ENCODE measurements around the gene TADA3.
"Not testable (repeated sequence)": the region's sequence is repeated elsewhere in the genome, so short reads cannot be mapped to it uniquely, and the experiment has no call there.

Gene TADA3

GRCh38 chr3:9783954-9784353 is 8.3 kb downstream of the TADA3 start:
- intact Hi-C loops (cut with micrococcal nuclease): no loop called here
- Mint-ChIP-seq H3K36me3 (ENCODE audit: low read depth) (peaks cover 85% of the 10 kb centered on the region), H3K9me3 (no peaks in the 10 kb centered on the region), H3K27me3 (no peaks in the 10 kb centered on the region), H3K27ac (no peak overlapping the region), H3K4me1 (ENCODE audit: low read depth) (peaks cover 45% of the 10 kb centered on the region), H3K4me3 (no peak overlapping the region)

DNA sequence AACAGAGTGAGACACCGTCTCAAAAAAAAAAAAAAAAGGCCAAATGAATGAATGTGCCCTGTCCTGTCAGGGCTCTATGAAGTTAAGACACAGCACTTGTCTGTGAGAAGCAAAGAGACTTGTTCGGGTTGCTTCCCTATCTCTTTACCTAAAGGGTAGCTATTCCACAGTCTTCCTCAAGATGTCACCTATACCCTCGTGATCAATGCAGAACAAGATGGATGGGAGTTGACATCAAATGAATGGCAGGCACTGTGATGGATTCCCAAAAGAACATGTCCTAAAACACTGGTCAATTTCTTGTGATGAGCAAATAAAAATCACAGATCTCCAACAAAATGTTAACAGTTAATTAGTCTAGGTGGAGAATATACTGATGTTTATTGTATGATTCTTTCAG is 9.5 kb downstream of the TADA3 start:
- Mint-ChIP-seq H3K27me3 (no peaks in the 10 kb centered on the region), H3K4me3 (no peak overlapping the region), H3K27ac (peak overlapping the region; percentile 99), H3K9me3 (no peaks in the 10 kb centered on the region), H3K4me1 (ENCODE audit: low read depth) (peaks cover 55% of the 10 kb centered on the region), H3K36me3 (ENCODE audit: low read depth) (peaks cover 74% of the 10 kb centered on the region)
- intact Hi-C loops (cut with micrococcal nuclease): no loop called here

- H3K27ac Mint-ChIP-seq: peak overlapping the region; percentile 99
- H3K27me3 Mint-ChIP-seq: no peaks in the 10 kb centered on the region
- peaks cover 58% of the 10 kb centered on the region for H3K4me1 Mint-ChIP-seq (ENCODE audit: low read depth)
- H3K9me3 Mint-ChIP-seq: no peaks in the 10 kb centered on the region
- intact Hi-C loops (cut with micrococcal nuclease): no loop called here
- H3K36me3 Mint-ChIP-seq (ENCODE audit: low read depth): peaks cover 67% of the 10 kb centered on the region
- no peak overlapping the region for H3K4me3 Mint-ChIP-seq
Measured at GRCh38 chr3:9781978-9782603, 10.2 kb downstream of the TADA3 start.

DNA sequence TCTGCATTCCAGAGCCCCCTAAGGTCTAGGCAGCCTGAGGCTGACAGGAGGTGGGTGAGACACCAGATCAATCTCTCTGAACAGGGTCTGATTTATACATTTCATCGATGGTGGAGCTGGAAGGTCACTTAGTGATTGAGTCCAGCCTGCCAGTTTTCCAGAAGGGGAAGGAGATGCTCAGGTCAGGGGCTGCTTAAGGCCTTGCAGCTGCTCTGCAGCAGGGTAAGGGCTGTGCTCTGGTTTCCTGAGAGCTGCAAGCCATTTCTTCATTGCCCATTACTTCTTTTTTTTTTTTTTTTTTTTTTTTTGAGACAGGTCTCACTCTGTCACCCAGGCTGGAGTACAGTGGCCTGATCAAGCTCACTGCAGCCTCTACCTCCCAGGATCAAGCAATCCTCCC is 10.7 kb downstream of the TADA3 start:
- H3K36me3 Mint-ChIP-seq (ENCODE audit: low read depth): peaks cover 61% of the 10 kb centered on the region
- no peaks in the 10 kb centered on the region for H3K27me3 Mint-ChIP-seq
- H3K27ac Mint-ChIP-seq: peak overlapping the region; percentile 99
- H3K4me1 Mint-ChIP-seq (ENCODE audit: low read depth): peaks cover 64% of the 10 kb centered on the region
- no peak overlapping the region for H3K4me3 Mint-ChIP-seq
- no peaks in the 10 kb centered on the region for H3K9me3 Mint-ChIP-seq
- intact Hi-C loops (cut with micrococcal nuclease): no loop called here

DNA sequence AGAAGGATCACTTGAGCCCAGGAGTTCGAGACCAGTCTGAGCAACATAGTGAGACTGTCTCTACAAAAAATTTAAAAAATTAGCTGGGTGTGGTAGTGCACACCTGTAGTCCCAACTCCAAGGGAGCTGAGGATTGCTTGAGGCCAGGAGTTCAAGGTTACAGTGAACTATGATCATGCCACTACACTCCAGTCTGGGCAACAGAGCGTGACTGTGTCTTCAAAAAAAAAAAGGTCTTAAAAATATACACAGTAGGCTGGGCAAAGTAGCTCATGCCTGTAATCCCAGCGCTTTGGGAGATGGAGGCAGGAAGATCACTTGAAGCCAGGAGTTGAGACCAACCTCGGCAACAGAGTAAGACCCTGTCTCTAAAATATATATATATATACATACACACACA is 11.4 kb downstream of the TADA3 start:
- Mint-ChIP-seq H3K27me3 (no peaks in the 10 kb centered on the region), H3K27ac (peak overlapping the region; percentile 99), H3K4me3 (no peak overlapping the region), H3K4me1 (ENCODE audit: low read depth) (peaks cover 70% of the 10 kb centered on the region), H3K9me3 (no peaks in the 10 kb centered on the region), H3K36me3 (ENCODE audit: low read depth) (peaks cover 55% of the 10 kb centered on the region)
- intact Hi-C loops (cut with micrococcal nuclease): no loop called here

DNA sequence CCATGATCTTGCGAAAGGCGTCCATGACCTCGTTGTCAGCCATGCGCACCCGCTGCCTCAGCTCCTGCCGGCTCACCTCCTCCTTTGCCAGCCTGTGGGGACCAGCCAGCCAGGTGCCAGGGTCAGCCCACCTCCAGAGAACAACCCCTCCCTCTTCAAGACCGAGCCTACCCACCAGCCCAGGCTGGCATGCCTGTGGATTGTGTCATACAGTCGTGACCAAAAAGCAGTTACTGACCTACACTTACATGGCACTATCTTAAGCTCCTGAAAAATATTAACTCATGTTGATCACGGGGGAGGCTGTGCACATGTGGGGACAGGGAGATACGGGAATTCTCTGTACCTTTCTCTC is 11.8 kb downstream of the TADA3 start:
- Mint-ChIP-seq H3K36me3 (ENCODE audit: low read depth) (peaks cover 50% of the 10 kb centered on the region), H3K4me3 (peak overlapping the region; percentile 6), H3K9me3 (no peaks in the 10 kb centered on the region), H3K4me1 (ENCODE audit: low read depth) (peaks cover 72% of the 10 kb centered on the region), H3K27me3 (no peaks in the 10 kb centered on the region), H3K27ac (peak overlapping the region; percentile 99)
- intact Hi-C loops (cut with micrococcal nuclease): no loop called here

DNA sequence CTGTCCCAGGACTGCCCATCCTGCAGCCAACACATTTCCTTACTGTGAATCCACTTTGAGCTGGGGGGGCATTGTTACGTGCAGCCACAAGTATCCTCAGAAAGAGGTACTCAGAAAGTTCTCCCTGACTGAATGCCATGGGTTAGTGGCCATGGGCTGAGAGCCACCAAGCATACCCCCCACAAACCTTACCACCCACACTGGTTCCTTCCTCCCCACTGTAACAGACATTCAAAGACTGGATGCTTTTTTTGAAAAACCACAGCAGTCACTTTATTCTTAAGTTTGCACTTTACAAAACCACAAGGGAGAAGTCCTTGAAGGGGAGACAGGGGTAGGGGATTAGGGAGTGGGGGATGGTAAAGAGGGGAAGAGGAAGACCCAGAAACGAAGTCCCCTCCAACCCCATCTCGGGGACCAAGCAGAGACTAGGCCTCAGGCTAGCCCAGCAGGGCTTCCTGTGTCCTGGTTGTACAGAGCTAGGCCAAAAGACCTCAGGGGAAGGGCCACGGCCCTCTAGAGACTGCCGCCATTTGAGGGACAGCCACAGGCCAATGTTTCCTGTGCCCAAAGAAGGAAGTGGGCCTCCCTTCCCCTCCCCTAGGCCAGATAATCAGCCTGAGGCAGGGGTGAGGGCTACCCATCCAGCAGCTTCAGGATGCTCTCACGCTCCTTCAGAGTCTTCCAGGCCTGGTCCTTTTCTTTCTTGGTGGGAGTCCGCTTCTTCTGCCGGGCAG is 12.4 kb downstream of the TADA3 start:
- no peaks in the 10 kb centered on the region for H3K27me3 Mint-ChIP-seq
- intact Hi-C loops (cut with micrococcal nuclease): no loop called here
- H3K36me3 Mint-ChIP-seq (ENCODE audit: low read depth): peaks cover 45% of the 10 kb centered on the region
- H3K4me1 Mint-ChIP-seq (ENCODE audit: low read depth): peaks cover 72% of the 10 kb centered on the region
- peak overlapping the region; percentile 99 for H3K27ac Mint-ChIP-seq
- no peaks in the 10 kb centered on the region for H3K9me3 Mint-ChIP-seq
- H3K4me3 Mint-ChIP-seq: peak overlapping the region; percentile 30

DNA sequence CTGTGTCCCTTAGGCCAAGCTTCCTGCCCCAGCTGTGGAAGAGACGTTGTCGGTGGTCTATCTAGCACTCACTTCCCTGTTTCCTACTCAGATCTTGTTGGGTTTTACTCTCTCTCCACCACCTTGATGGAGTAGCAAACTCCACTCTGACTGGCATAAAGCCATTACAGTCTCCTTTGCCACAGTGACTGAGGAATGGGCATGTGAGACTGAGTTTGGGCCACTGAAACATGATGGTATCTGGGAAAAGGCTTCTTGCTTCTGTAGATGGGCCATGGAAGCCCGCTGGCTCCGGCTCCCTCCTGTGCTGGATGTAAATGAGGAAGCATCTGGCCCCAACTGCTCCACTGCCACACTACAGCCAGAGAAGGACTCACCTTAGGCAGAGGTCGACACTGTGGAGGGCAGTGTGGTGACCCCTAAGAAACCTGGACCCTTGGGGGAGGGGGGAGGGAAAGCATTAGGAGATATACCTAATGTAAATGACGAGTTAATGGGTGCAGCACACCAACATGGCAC is 13.1 kb downstream of the TADA3 start:
- H3K9me3 Mint-ChIP-seq: no peaks in the 10 kb centered on the region
- H3K27me3 Mint-ChIP-seq: no peaks in the 10 kb centered on the region
- H3K27ac Mint-ChIP-seq: peak overlapping the region; percentile 99
- intact Hi-C loops (cut with micrococcal nuclease): no loop called here
- no peak overlapping the region for H3K4me3 Mint-ChIP-seq
- H3K36me3 Mint-ChIP-seq (ENCODE audit: low read depth): peaks cover 37% of the 10 kb centered on the region
- H3K4me1 Mint-ChIP-seq (ENCODE audit: low read depth): peaks cover 72% of the 10 kb centered on the region

GRCh38 chr3:9778143-9779074 is 13.9 kb downstream of the TADA3 start:
- H3K4me3 Mint-ChIP-seq: no peak overlapping the region
- no peaks in the 10 kb centered on the region for H3K9me3 Mint-ChIP-seq
- peaks cover 30% of the 10 kb centered on the region for H3K36me3 Mint-ChIP-seq (ENCODE audit: low read depth)
- H3K4me1 Mint-ChIP-seq (ENCODE audit: low read depth): peaks cover 77% of the 10 kb centered on the region
- peak overlapping the region; percentile 99 for H3K27ac Mint-ChIP-seq
- intact Hi-C loops (cut with micrococcal nuclease): no loop called here
- H3K27me3 Mint-ChIP-seq: no peaks in the 10 kb centered on the region

DNA sequence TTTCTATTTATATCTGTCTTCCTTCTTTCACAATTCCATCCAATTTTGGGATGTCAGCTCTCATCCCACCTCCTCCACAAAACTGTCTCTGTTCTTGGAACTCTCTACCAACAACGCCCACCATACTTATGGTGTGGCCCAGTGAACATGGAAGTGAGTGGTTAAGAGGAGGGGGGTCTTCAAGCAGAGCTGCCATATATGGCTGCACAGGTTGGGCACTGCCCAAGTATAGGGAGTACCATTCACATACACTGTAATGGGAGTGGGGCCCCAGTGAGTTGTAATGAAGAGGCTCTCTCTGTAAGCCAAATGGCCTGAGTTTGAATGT is 14.6 kb downstream of the TADA3 start:
- Mint-ChIP-seq H3K27me3 (peaks cover 1% of the 10 kb centered on the region), H3K4me3 (no peak overlapping the region), H3K36me3 (ENCODE audit: low read depth) (peaks cover 22% of the 10 kb centered on the region), H3K4me1 (ENCODE audit: low read depth) (peaks cover 75% of the 10 kb centered on the region), H3K9me3 (no peaks in the 10 kb centered on the region), H3K27ac (peak overlapping the region; percentile 99)
- intact Hi-C loops (cut with micrococcal nuclease): no loop called here

GRCh38 chr3:9776896-9777693 is 15.2 kb downstream of the TADA3 start:
- peaks cover 75% of the 10 kb centered on the region for H3K4me1 Mint-ChIP-seq (ENCODE audit: low read depth)
- peaks cover 5% of the 10 kb centered on the region for H3K27me3 Mint-ChIP-seq
- H3K4me3 Mint-ChIP-seq: no peak overlapping the region
- peak overlapping the region; percentile 99 for H3K27ac Mint-ChIP-seq
- H3K9me3 Mint-ChIP-seq: no peaks in the 10 kb centered on the region
- H3K36me3 Mint-ChIP-seq (ENCODE audit: low read depth): peaks cover 17% of the 10 kb centered on the region
- intact Hi-C loops (cut with micrococcal nuclease): no loop called here

- Mint-ChIP-seq H3K27me3 (peaks cover 10% of the 10 kb centered on the region), H3K36me3 (ENCODE audit: low read depth) (peaks cover 33% of the 10 kb centered on the region), H3K4me3 (peak overlapping the region; percentile 83), H3K4me1 (ENCODE audit: low read depth) (peaks cover 67% of the 10 kb centered on the region), H3K27ac (peak overlapping the region; percentile 73)
- H3K9me3 Mint-ChIP-seq; intact Hi-C loops (cut with micrococcal nuclease): not testable (repeated sequence)
Measured at GRCh38 chr3:9771007-9771406, 21.3 kb downstream of the TADA3 start.

GRCh38 chr3:9770276-9770812 is 21.9 kb downstream of the TADA3 start:
- Mint-ChIP-seq H3K9me3 (no peaks in the 10 kb centered on the region), H3K36me3 (ENCODE audit: low read depth) (peaks cover 40% of the 10 kb centered on the region), H3K4me1 (ENCODE audit: low read depth) (peaks cover 69% of the 10 kb centered on the region), H3K27me3 (peaks cover 10% of the 10 kb centered on the region), H3K4me3 (peak overlapping the region; percentile 83), H3K27ac (peak overlapping the region; percentile 73)
- intact Hi-C loops (cut with micrococcal nuclease): no loop called here
